Neural progenitor cell (in vitro differentiated cells): ENCODE data around the gene LARP6. TPM values are rescaled to one million over a fixed set of nuclear protein-coding genes. Genes with fewer than 3 reads are reported as not detected.

Experiments used
- DNase-seq: peaks from one replicate; pipeline ENCODE4 v3.0.0-alpha.2; 2016; ENCODE audit warnings: low spot score
- H2AFZ ChIP-seq: fragments of 200-600 bp; sonication (generic); replicated peaks from 2 replicates; pipeline ENCODE4 v1.6.1; 2016; ENCODE audit warnings: antibody characterized with exemption
- H3F3A ChIP-seq: fragments of 200-600 bp; sonication (generic); 2 replicates; pipeline ENCODE4 v1.6.1; 2016; ENCODE audit warnings: antibody characterized with exemption, low read depth
- H3K27ac ChIP-seq: fragments of 200-600 bp; sonication (generic); 2 replicates; pipeline ENCODE4 v1.5.1; 2016; ENCODE audit warnings: mild to moderate bottlenecking
- H3K27me3 ChIP-seq: fragments of 200-600 bp; sonication (generic); 2 replicates; pipeline ENCODE4 v1.6.1; 2016; ENCODE audit warnings: mild to moderate bottlenecking, moderate library complexity
- H3K36me3 ChIP-seq: fragments of 200-600 bp; sonication (generic); 2 replicates; pipeline ENCODE4 v1.5.1; 2016
- H3K4me1 ChIP-seq: fragments of 200-600 bp; sonication (generic); 2 replicates; pipeline ENCODE4 v1.6.1; 2016; ENCODE audit warnings: mixed run types
- H3K4me2 ChIP-seq: fragments of 200-600 bp; sonication (generic); 2 replicates; pipeline ENCODE4 v1.6.1; 2016
- H3K4me3 ChIP-seq: fragments of 200-600 bp; sonication (generic); 2 replicates; pipeline ENCODE4 v1.5.1; 2016
- H3K79me2 ChIP-seq: fragments of 200-600 bp; sonication (generic); 2 replicates; pipeline ENCODE4 v1.6.1; 2016; ENCODE audit warnings: low read depth
- H3K9ac ChIP-seq: fragments of 200-600 bp; sonication (generic); 2 replicates; pipeline ENCODE4 v1.6.1; 2016
- H3K9me3 ChIP-seq: fragments of 200-600 bp; sonication (generic); 2 replicates; pipeline ENCODE4 v1.5.1; 2016; ENCODE audit warnings: low read depth
- H4K20me1 ChIP-seq: fragments of 200-600 bp; sonication (generic); 2 replicates; pipeline ENCODE4 v1.6.1; 2016; ENCODE audit warnings: low read depth
- H3K27ac Mint-ChIP-seq: 3 replicates; pipeline ENCODE4 v1.8.0; 2021; ENCODE audit warnings: mixed read lengths
- H3K27me3 Mint-ChIP-seq: 2 replicates; pipeline ENCODE4 v1.8.0; 2022; ENCODE audit warnings: low read depth, mild to moderate bottlenecking, inconsistent platforms, moderate library complexity, mixed read lengths; ENCODE audit not compliant: insufficient read depth
- H3K36me3 Mint-ChIP-seq: 3 replicates; pipeline ENCODE4 v1.8.0; 2021; ENCODE audit warnings: mixed read lengths
- H3K4me1 Mint-ChIP-seq: 3 replicates; pipeline ENCODE4 v1.8.0; 2021; ENCODE audit warnings: mixed read lengths
- H3K4me3 Mint-ChIP-seq: 3 replicates; pipeline ENCODE4 v1.8.0; 2021; ENCODE audit warnings: mild to moderate bottlenecking, moderate library complexity, mixed read lengths
- H3K9me3 Mint-ChIP-seq: 3 replicates; pipeline ENCODE4 v1.8.0; 2020; ENCODE audit warnings: mixed read lengths
- CTCF ChIP-seq: fragments of 200-600 bp; sonication (generic); IDR thresholded peaks from 2 replicates; pipeline ENCODE4 v1.5.1; 2017; ENCODE audit warnings: antibody characterized with exemption, mild to moderate bottlenecking
- EZH2 ChIP-seq: fragments of 200-600 bp; sonication (generic); IDR thresholded peaks from 2 replicates; pipeline ENCODE4 v1.6.1; 2017; ENCODE audit warnings: antibody characterized with exemption, mild to moderate bottlenecking, moderate library complexity
- EZH2phosphoT487 ChIP-seq: fragments of 200-600 bp; sonication (generic); IDR thresholded peaks from 2 replicates; pipeline ENCODE4 v1.6.1; 2017; ENCODE audit warnings: antibody characterized with exemption
- total RNA-seq: library from RNA; depleted of rRNA; stranded (reverse); fragments of >200 nt; gene quantifications from 2 replicates; pipeline ENCODE4 v1.2.3, GENCODE V29; 2015; ENCODE audit warnings: low replicate concordance

Gene LARP6
- total RNA-seq, 1 donor from 2014 or later: 19.3 TPM

- H3K36me3 Mint-ChIP-seq: no peaks in the 10 kb centered on the region
- H3K27me3 ChIP-seq: no peaks in the 10 kb centered on the region
These were observed 70.9 kb downstream of the LARP6 start for GRCh38 chr15:70783041-70783440.

GRCh38 chr15:70781236-70781635 lies 72.7 kb downstream of the LARP6 start:
- H3F3A ChIP-seq: no peaks in the 10 kb centered on the region
- Mint-ChIP-seq H3K4me3 (no peak overlapping the region), H3K36me3 (no peaks in the 10 kb centered on the region), H3K9me3 (no peaks in the 10 kb centered on the region), H3K27me3 (peaks cover 5% of the 10 kb centered on the region), H3K4me1 (no peaks in the 10 kb centered on the region), H3K27ac (no peak overlapping the region)
- H3K27ac ChIP-seq: no peak overlapping the region
- no peak for TF ChIP-seq CTCF
- no peak for TF ChIP-seq EZH2
- TF ChIP-seq EZH2phosphoT487: no peak
- no peaks in the 10 kb centered on the region for H3K79me2 ChIP-seq
- H3K4me3 ChIP-seq: no peak overlapping the region
- H4K20me1 ChIP-seq: no peaks in the 10 kb centered on the region
- no peaks in the 10 kb centered on the region for H3K27me3 ChIP-seq
- no peaks in the 10 kb centered on the region for H3K36me3 ChIP-seq
- H3K4me1 ChIP-seq: no peaks in the 10 kb centered on the region
- no peaks in the 10 kb centered on the region for H3K9me3 ChIP-seq
- no peak overlapping the region for H2AFZ ChIP-seq
- H3K4me2 ChIP-seq: no peak overlapping the region
- no peak overlapping the region for H3K9ac ChIP-seq
- DNase-seq: no peak

More at GRCh38 chr15:70783041-70783440, 70.9 kb downstream of the LARP6 start:
- Mint-ChIP-seq H3K4me3 (no peak overlapping the region), H3K4me1 (no peaks in the 10 kb centered on the region), H3K27me3 (peaks cover 4% of the 10 kb centered on the region), H3K27ac (no peak overlapping the region), H3K9me3 (no peaks in the 10 kb centered on the region)
- no peak overlapping the region for H2AFZ ChIP-seq
- DNase-seq: no peak
- no peaks in the 10 kb centered on the region for H4K20me1 ChIP-seq
- no peaks in the 10 kb centered on the region for H3K9me3 ChIP-seq
- no peaks in the 10 kb centered on the region for H3K4me1 ChIP-seq
- TF ChIP-seq EZH2phosphoT487: no peak
- H3K36me3 ChIP-seq: no peaks in the 10 kb centered on the region
- no peaks in the 10 kb centered on the region for H3F3A ChIP-seq
- no peak overlapping the region for H3K9ac ChIP-seq
- H3K27ac ChIP-seq: no peak overlapping the region
- H3K4me3 ChIP-seq: no peak overlapping the region
- no peak overlapping the region for H3K4me2 ChIP-seq
- no peaks in the 10 kb centered on the region for H3K79me2 ChIP-seq

Other genes with a start within 250 kb of the LARP6 start
- 33.0 and 70.0 TPM in 2 replicates for gene UACA, start 90.6 kb downstream of the LARP6 start, total RNA-seq
- 8.0 and 8.6 TPM in 2 replicates for gene THAP10, start 38.3 kb upstream of the LARP6 start, total RNA-seq
- gene LRRC49, start 38.7 kb upstream of the LARP6 start, total RNA-seq: 33.5 and 62.4 TPM in 2 replicates